HTR-8/SVneo (cell line): ENCODE results near the gene CDH20.
"Not testable (repeated sequence)": the region's sequence is repeated elsewhere in the genome, so short reads cannot be mapped to it uniquely, and the experiment has no call there.

Experiments used
- DNase-seq: peaks from one replicate; pipeline ENCODE4 v3.0.0; 2011; ENCODE audit warnings: low spot score, mixed read lengths; ENCODE audit not compliant: insufficient read length
- FAIRE-seq: peaks from 2 replicates; lab custom pipeline; 2011; peaks lifted over from hg19 to GRCh38; lab: Jason Lieb, UNC

CDH20 gene

DNA sequence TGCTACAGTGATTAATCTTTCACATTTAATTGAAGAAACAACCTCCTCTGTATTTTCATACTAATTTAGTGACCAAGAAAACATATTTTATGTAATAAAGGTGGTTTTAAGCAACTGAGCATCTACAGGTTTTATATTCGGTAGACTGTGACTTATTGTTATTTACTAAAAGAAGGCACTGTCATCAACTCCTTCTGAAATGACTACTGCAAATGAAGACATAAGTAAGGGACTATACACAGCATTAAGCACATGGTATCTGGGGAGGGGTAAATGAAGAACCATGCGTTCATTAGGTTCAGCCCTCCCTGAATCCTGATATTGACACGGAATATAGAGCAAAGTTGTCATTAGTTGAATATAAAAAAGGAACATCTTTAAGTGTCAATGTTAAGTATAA, 4.3 kb downstream of the CDH20 start:
- no peak for DNase-seq
- FAIRE-seq: no peak

- DNase-seq: no peak
- FAIRE-seq: no peak
Observed at GRCh38 chr18:61340148-61340547, 6.9 kb downstream of the CDH20 start.

GRCh38 chr18:61348230-61348629, 15.0 kb downstream of the CDH20 start:
- FAIRE-seq (no peak), DNase-seq (no peak)

DNA sequence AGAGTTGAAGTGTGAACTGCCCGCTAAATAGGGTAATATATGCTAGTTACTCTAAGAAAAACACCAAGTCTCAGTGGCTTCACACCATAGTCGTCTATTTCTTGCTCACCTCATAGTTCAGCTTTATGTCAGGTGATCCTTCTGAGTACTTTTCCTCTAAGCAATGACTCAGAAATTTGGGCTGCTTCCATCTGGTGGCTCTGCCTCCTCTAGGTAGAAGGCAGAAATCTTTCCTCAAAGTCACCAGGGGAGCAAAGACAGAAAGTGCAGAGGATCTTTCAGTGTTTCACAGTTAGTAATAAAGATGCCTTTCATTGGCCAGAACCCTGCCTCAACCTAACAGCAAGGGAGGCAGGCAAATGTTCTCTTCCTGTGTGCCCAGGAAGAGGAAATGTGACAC, 17.3 kb downstream of the CDH20 start:
- no peak for FAIRE-seq
- DNase-seq: no peak

DNA sequence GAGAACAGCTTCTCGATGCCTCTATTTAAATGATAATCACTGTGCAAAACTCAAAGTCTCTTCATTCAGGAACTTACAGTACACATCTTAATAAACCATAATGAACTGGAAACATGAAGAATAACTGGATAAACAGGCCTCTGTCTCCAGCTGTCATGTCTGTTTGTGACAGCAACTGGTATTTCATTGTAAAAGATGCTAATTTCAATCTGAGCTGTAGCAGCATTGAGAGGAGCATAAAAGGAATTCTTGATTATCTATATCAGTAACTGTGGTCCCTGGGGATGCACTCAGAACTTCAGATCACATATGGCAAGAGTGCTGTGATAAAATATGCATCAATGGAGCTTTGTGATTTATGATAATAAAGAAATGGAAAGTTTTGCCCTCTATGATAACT, 18.8 kb downstream of the CDH20 start:
- FAIRE-seq: no peak
- DNase-seq: no peak

DNA sequence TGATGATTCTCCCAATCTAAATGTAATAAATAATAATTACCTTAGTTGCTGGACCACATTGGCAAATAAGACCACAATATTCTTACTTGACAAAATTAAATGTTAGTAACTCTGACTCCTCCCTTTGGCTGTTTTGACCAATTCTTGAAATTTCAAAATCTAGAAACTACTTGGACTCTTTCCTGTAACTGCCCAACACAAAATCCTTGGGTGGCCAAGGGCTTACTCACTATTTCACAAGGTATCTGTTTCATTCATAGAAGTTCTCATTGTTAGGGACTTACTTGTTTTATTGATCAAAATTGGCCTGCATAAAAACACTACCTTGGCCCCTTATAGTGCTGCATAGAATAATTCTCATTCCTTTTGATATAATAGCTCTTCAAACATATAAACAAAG, 19.4 kb downstream of the CDH20 start:
- FAIRE-seq (no peak), DNase-seq (no peak)

GRCh38 chr18:61360404-61361383, 27.5 kb downstream of the CDH20 start:
- DNase-seq (no peak), FAIRE-seq (no peak)

GRCh38 chr18:61362511-61362910, 29.3 kb downstream of the CDH20 start:
- no peak for DNase-seq
- FAIRE-seq: no peak

DNA sequence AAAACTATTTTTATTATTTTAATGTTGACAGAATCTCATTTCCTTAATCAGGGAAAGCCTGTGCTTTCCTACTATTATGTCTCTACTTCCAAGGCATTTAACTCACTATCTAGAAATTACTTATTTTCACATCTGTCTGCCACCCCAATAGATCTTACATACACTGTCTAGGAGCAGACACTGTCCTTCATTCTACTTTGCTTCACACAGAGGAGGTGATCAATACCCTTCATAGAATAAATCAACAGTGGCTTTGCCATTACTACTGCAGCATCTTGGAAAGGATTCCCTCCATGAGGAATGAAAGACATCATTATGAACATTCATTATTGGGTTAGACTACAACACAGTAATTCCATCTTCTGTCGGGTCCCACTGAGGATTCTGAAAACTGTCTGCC, 31.7 kb downstream of the CDH20 start:
- no peak for FAIRE-seq

GRCh38 chr18:61368001-61368400, 34.8 kb downstream of the CDH20 start:
- DNase-seq (no peak), FAIRE-seq (no peak)

More for the DNA sequence above, 31.7 kb downstream of the CDH20 start:
- no peak for DNase-seq

DNA sequence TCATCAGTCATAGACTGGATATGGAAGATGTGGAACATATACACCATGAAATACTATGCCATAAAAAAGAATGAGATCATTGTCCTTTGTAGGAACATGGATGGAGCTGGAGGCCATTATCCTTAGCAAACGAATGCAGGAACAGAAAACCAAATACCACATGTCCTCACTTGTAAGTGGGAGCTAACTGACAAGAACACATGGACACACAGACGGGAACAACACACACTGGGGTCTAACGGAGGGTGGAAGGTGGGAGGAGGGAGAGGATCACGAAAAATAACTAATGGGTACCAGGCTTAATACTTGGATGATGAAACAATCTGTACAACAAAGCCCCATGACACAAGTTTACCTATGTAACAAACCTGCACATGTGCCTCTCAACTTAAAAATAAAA, 36.4 kb downstream of the CDH20 start:
- DNase-seq, FAIRE-seq: not testable (repeated sequence)

DNA sequence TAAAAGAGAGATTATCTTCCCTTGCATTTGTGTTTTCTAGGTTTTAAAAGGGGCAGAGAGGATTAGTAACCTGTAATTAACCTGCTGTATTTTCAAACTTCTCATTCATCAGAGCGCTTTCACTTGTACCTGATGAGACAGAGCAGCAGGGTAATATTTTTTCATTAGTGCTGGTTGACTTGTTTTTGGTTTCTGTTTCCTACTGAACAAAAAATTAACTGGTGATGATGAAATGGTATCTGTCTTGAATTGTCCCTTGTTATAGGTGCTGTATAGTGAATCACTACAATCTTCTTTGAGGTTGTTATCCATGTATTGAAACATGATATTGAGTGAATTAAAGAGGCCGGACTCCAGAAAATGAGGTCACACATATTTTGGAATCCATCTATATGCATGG, 37.9 kb downstream of the CDH20 start:
- DNase-seq (no peak), FAIRE-seq (no peak)

GRCh38 chr18:61379827-61380226, 46.6 kb downstream of the CDH20 start:
- DNase-seq (no peak), FAIRE-seq (no peak)

- DNase-seq: no peak
- FAIRE-seq: no peak
Observed at GRCh38 chr18:61388010-61388409, 54.8 kb downstream of the CDH20 start.

DNA sequence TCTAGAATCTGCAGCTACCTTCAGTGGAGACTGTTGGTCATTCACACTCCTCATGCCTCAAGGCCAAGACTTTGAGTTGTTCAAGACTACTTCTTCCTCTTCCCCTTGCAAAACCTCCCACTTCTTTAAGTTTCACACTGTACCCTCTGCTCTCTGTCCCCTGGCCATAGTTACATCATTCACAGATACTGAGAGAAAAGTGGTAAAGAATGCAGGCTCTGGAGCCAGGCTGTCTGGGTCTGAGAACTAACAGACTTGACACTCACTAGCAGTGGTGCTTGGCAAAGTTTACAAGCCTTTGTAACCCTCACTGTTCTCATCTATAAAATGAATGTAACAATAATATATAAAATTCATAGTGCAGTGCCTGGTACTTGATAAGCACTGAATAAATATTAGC, 61.8 kb downstream of the CDH20 start:
- DNase-seq (no peak), FAIRE-seq (no peak)

GRCh38 chr18:61397222-61397621, 64.0 kb downstream of the CDH20 start:
- FAIRE-seq (no peak), DNase-seq (no peak)

DNA sequence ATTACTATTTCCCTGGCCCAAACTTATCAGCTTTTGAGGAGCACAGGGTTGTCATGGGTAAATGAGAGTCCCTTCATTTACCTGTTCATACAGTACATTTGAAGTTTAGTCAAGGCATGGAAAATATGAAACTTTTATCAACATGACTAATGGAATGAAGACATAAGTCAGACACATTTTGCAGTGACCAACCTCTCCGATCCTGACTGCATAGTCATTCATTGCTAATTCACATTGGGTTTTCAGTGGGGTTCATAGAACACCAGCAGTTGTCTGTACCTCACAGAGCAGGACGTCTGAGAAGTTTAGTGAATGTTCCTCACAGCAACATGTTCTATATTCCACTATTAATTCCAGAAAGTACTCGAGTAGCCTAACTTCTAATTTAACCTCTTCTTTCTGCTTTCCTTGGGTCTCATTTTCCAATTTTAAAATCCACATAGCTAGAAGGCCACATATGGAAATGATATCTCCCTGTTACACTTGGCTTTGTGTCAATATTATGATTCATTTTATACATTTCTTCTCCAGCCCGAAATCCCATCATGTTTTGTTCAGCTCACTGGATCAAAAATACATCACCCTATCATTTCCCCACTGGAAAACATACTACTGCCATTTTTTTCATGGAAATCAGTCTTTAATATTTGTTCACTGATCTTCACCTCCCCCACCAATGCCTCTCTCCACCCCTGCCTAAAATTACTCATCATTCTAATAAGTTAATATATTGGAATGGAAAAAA, 65.9 kb downstream of the CDH20 start:
- FAIRE-seq (no peak), DNase-seq (no peak)

DNA sequence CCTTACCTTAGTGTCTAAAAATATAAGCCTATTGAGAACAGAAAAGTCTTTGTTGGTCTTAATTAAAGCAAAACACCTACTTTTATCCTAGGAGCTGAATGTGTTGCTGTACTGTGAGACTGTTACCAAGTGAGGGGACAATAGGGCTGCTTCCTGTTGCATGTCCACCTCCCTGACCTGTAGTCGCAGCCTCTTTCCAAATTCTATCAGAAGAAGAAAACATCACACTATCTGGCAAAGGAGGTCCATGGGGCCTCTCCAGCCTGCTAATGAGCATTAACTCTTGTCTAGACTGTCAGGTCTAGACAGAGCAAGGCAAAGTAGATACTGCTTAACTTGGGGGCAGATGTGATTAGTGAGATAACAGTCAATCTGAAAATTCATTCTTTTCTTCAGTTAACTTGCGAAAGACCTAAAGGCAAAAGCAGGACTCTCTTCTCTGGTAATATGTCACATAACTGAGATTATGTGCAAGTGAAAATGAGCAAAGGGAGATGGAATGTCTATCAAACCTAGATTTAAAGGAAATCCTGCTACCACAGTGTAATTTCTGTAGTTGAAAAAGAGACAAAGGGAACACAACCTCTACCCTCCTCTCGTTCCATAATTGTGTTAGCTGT, 66.9 kb downstream of the CDH20 start:
- FAIRE-seq (no peak), DNase-seq (no peak)

DNA sequence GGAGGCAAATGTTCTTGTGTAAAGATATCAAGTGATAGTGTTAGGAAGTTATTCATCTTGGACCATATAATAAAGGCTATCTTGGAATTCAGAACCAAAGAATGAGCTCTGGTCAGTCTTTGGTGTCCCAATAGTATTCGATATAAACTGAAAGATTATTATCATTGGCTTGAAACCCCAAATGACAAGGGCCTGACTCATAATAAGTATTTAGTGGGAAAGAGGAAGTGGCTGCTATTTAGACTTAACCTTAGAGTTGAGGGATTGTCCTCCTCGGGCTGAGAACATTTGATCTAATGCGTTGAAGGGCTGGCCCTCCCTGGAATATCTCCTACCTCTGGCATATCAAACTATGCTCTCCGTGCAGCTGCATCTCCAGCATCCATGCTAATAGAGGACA, 67.5 kb downstream of the CDH20 start:
- no peak for DNase-seq
- FAIRE-seq: no peak

DNA sequence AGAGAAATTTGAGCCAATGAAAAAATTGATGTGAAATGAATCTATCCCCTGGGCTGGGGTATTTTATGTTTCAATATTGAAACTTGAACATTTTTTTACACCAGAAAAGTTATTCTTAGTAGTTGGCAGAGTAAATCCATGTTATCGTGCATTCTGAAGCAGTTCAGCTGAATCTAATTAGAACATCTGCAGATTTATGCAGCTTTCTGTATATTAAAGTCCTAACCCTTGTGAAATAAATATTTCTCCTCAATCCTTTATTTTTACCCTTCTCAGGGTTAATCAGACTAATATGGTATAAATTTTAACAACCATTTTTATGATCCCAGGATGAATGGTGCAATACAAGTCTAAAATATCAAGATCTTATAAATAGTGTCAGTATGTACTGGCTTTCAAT, 69.5 kb downstream of the CDH20 start:
- DNase-seq (no peak), FAIRE-seq (no peak)

GRCh38 chr18:61413396-61413795, 80.2 kb downstream of the CDH20 start:
- DNase-seq (no peak), FAIRE-seq (no peak)
